Ovary (tissue), 3 donors: Measurements from ENCODE around the gene AKAP12.

ENCODE experiments used
- CTCF ChIP-seq, 3 donors: fragments of 450-650 bp in 2 of 3; fragments of 200-600 bp in 1 of 3; IDR thresholded peaks; one replicate each; pipeline versions ENCODE4 v1.5.1 to v1.8.0; 2016 to 2022; ENCODE audit warnings: antibody characterized with exemption in 3 of 3, mild to moderate bottlenecking in 1 of 3
- EP300 ChIP-seq: sonication (generic); formaldehyde crosslinking; IDR thresholded peaks from one replicate; pipeline ENCODE4 v1.6.1; 2017; ENCODE audit warnings: antibody characterized with exemption
- POLR2A ChIP-seq: fragments of 450-650 bp; IDR thresholded peaks from one replicate; pipeline ENCODE4 v1.6.1; 2017; ENCODE audit warnings: antibody characterized with exemption, mild to moderate bottlenecking, moderate library complexity
- donor health status: DM: no; HTN: no; CAD: no.

GRCh38 chr6:151324488-151324825, 84.7 kb downstream of the AKAP12 start:
- TF ChIP-seq CTCF (IDR thresholded peaks at IDR 0.05), result no peak
- no peak for TF ChIP-seq EP300
- TF ChIP-seq POLR2A, result no peak
